PFSK-1 (cell line): ENCODE data around the gene CCDC110.

Experiments used
- FOXP2 ChIP-seq: optimal IDR thresholded peaks from 2 replicates; pipeline ENCODE3; 2011; ENCODE audit warnings: borderline replicate concordance, control low read depth, inconsistent platforms; ENCODE audit not compliant: insufficient read depth; ENCODE audit errors: extremely low read length, extremely low read depth
- POLR2AphosphoS5 ChIP-seq: IDR thresholded peaks from 2 replicates; pipeline ENCODE4 v1.6.1; 2012; ENCODE audit warnings: low read depth, mild to moderate bottlenecking, control low read depth, low read length, moderate library complexity
- REST ChIP-seq, 2 experiments: IDR thresholded peaks; 2 replicates each; pipeline versions ENCODE4 v1.6.1 to v1.8.0; 2011 to 2012; ENCODE audit warnings: low read depth in 2 of 2, low read length in 2 of 2, control low read depth in 1 of 2, inconsistent platforms in 1 of 2, mild to moderate bottlenecking in 1 of 2, moderate library complexity in 1 of 2; ENCODE audit not compliant: insufficient read depth in 1 of 2
- SIN3A ChIP-seq: IDR thresholded peaks from 2 replicates; pipeline ENCODE4 v1.6.1; 2012; ENCODE audit warnings: mild to moderate bottlenecking, low read length, moderate library complexity, borderline replicate concordance; ENCODE audit not compliant: insufficient read depth
- TAF1 ChIP-seq: IDR thresholded peaks from 2 replicates; pipeline ENCODE4 v1.6.1; 2012; ENCODE audit warnings: low read length, control low read depth, borderline replicate concordance; ENCODE audit not compliant: insufficient read depth

GRCh38 chr4:185411849-185412248, 59.7 kb downstream of the CCDC110 start:
- no peak for TF ChIP-seq POLR2AphosphoS5
- no peak for TF ChIP-seq TAF1
- TF ChIP-seq SIN3A: no peak
- no peak for TF ChIP-seq FOXP2
- no peak for TF ChIP-seq REST (IDR thresholded peaks at IDR 0.05; ENCODE audit: insufficient read depth in 1 of 2, low read depth in 2 of 2, low read length in 2 of 2)
